HG02938 (cell line): ENCODE data around the gene ZFYVE28.

Experiments
- ATAC-seq: cut with Tn5 transposase; IDR thresholded peaks from one replicate; pipeline ENCODE4 v1.9.1; 2021; ENCODE audit warnings: mild to moderate bottlenecking, moderate library complexity; ENCODE audit not compliant: unreplicated experiment

The ZFYVE28 gene

GRCh38 chr4:2264481-2265041 is 153.9 kb downstream of the ZFYVE28 start:
- no peak for ATAC-seq

GRCh38 chr4:2263926-2264321 is 154.5 kb downstream of the ZFYVE28 start:
- no peak for ATAC-seq

- ATAC-seq: no peak
Observed at GRCh38 chr4:2262944-2263250, 155.5 kb downstream of the ZFYVE28 start.

GRCh38 chr4:2262145-2262943 is 156.1 kb downstream of the ZFYVE28 start:
- peak; percentile 90 for ATAC-seq

- peak; percentile 5 for ATAC-seq
Observed at GRCh38 chr4:2261853-2262144, 156.6 kb downstream of the ZFYVE28 start, which contains the start of gene MXD4. MXD4 (minus strand) TSS chr4:2262109; CDS start chr4:2261980, 129 bp downstream.

GRCh38 chr4:2261110-2261852 is 157.2 kb downstream of the ZFYVE28 start:
- ATAC-seq: no peak

- ATAC-seq: no peak
Observed at GRCh38 chr4:2260344-2261109, 157.9 kb downstream of the ZFYVE28 start.

- ATAC-seq: no peak
Observed at GRCh38 chr4:2259541-2260343, 158.7 kb downstream of the ZFYVE28 start.

GRCh38 chr4:2259036-2259540 is 159.4 kb downstream of the ZFYVE28 start:
- no peak for ATAC-seq

- no peak for ATAC-seq
Observed at GRCh38 chr4:2258091-2259035, 160.1 kb downstream of the ZFYVE28 start.

GRCh38 chr4:2257361-2258081 is 160.9 kb downstream of the ZFYVE28 start:
- no peak for ATAC-seq

- ATAC-seq: no peak
Observed at GRCh38 chr4:2256781-2257191, 161.7 kb downstream of the ZFYVE28 start.

- ATAC-seq: no peak
Observed at GRCh38 chr4:2256156-2256731, 162.2 kb downstream of the ZFYVE28 start.

GRCh38 chr4:2255501-2256155 is 162.8 kb downstream of the ZFYVE28 start:
- ATAC-seq: no peak

GRCh38 chr4:2254665-2255500 is 163.6 kb downstream of the ZFYVE28 start:
- no peak for ATAC-seq

GRCh38 chr4:2253160-2254084 is 165.0 kb downstream of the ZFYVE28 start:
- ATAC-seq: no peak
